HG02970 (cell line): Measurements from ENCODE around the gene SLC16A7.

Experiments
- ATAC-seq: cut with Tn5 transposase; IDR thresholded peaks from one replicate; pipeline ENCODE4 v1.9.1; 2021; ENCODE audit warnings: mild to moderate bottlenecking, moderate library complexity, moderate number of reproducible peaks; ENCODE audit not compliant: unreplicated experiment, low FRiP score

SLC16A7 gene

DNA sequence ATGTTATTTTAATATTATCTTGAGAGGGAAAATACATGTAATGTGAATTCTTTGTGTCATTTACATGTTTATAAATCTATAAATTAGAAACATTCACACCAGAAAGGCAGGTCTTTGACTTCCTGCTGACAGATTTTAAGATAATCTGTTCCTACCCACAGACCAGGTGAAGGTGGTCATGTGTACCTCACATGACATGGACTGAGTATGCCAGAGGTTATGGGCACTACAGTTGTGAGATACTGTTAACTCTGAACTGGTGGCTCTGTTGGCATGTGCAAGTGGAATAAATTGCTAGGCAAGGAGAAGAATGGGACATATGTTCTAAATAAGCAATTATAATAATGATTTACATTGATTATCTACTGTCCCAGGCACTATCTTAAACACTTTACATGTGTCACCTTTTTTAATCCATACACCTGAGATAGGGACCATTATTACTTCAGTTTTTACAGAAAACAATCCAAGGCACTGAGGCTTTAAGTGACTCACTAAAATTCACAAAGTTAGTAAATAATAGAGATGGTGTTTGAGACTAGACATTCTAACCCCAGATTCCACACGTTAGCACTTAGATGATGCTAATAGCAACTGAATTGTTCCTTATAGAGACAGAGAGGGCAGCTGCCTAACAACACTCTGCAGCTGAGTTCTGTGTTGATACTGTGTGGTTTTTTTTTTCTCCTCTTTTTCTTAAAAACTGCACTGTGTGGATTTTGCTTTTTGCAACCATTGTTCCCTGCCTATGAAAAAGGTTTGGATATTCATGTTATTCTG, 23.8 kb downstream of the SLC16A7 start:
- ATAC-seq, result no peak

DNA sequence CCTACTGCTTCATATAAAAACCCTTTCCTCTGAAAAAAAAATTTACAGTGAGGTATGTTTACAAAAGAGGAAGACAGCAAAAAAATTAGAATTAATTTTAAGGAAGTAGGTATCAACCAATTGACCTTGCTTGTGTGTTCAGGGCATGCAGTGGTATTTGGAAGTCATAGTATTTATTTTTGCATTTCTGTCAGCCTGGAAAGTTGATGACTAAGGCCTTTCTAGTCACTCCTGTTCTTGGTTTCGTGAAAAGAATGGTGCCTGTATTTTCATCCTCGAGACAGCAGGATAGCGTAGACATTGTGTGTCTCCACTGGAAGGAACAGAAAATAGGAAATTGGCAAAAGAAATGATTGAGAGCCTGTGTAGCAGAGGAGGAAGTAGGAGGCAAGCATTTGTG, 24.5 kb downstream of the SLC16A7 start:
- ATAC-seq, result no peak

DNA sequence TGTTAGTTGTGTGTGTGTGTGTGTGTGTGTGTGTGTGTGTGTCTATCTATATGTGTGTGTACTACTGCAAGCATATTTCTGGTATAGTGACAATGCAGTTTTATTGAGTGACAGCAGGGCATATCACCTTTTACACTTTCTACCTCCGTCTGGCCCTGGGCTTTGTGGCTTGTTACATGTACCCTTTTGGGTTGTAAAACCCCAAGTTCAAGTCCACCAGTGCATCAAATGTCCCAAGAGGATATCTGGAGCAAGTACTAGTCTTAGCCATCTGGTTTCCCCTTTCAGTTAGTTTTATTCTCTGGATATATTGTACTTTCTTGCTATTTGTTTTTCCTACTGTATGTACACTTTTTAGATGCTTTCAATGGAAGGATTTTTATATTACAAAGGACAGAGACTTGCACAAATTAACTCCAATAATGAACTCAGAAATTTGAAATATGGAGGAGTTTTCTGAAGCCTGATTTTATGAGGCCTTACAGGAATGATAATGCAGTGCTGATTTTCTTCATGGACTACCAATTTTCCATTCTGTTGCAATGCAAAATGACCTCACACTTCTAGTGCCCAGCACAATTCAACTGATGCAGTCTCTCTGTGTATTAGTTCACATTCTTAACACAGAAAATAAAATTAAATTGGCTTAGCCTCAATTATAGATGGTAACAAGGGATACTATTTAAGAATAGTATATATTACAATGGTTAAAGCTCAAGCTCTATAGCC, 29.1 kb downstream of the SLC16A7 start:
- no peak for ATAC-seq

GRCh38 chr12:59626382-59626781, 30.6 kb downstream of the SLC16A7 start:
- ATAC-seq, result no peak

DNA sequence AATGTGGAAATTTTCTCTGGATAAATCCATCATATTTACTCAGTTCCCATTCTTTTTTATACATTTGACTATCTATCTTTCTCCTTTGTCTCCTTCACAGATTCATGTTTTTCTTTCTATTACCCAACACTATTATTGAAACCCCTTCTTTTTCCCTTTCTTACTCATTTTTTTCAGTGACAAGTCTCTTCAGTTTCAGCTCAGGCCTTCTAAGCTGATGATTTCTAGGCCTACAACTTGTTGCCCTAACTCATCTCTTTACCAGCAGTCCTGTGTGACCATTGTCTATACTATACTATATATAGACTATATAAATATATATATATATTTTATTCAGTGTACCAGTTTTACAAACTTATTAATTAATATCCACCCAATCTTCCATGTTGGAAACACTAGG, 31.8 kb downstream of the SLC16A7 start:
- no peak for ATAC-seq

DNA sequence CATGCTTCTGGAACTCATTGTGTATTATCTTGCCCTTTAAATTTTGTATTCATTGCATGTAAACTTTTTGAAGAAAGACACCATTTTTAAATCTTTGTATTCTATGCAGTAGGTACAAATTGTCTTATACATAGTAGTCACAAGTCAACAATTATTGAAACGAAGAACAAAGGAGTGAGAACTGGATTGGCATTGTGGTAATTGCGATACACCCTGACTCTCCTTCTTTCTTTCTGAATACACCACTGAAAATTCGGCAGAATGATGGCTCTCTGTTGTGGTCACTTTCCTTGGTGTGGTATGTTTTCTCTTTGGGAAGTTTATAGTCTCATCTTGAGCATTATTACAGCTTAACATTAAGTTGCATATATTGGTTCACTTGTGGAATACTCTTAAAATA, 34.1 kb downstream of the SLC16A7 start:
- no peak for ATAC-seq

DNA sequence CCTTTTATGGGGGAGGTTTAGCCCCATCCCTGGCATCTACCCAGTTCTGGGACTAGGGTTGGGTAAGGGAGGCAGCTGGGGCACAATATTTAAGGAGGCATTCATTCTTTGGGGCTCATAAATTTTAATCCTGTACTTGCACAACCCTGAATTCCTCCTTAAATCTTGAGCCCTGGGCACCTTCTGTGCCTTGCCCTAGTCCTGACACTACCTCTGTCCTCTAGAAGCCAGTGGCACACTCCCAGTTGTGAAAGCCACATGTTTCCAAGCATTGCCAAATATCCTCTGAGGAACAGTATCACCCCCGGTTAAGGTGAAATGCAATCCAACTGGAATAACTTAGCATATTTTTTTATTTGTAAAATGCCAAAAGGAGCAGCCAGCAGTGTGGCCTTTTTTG, 36.6 kb downstream of the SLC16A7 start:
- ATAC-seq, result no peak

DNA sequence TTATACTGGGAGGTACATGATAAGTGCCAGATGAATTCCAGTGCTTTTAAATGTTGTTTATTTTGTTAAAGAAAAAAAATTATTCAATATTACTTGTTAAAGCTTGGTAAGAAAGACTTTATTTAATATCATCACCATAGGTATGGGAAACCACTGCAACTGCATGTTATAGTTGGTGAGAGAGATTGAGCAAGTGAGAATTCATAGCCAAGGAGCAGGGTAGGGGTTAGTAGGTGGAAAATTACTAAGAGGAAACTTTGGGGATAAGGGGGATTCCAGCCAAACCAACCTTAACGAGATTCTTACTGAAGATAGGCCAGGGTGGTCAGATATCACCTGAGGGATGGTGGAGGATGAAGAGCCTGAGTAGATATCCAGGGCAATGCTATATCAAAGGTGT, 38.4 kb downstream of the SLC16A7 start:
- ATAC-seq, result no peak

GRCh38 chr12:59636945-59637691, 41.3 kb downstream of the SLC16A7 start:
- ATAC-seq, result no peak

GRCh38 chr12:59637692-59638070, 41.9 kb downstream of the SLC16A7 start:
- ATAC-seq, result no peak

GRCh38 chr12:59643550-59643949, 47.7 kb downstream of the SLC16A7 start:
- ATAC-seq, result no peak

- ATAC-seq, result no peak
Measured at GRCh38 chr12:59645242-59645641, 49.4 kb downstream of the SLC16A7 start.

DNA sequence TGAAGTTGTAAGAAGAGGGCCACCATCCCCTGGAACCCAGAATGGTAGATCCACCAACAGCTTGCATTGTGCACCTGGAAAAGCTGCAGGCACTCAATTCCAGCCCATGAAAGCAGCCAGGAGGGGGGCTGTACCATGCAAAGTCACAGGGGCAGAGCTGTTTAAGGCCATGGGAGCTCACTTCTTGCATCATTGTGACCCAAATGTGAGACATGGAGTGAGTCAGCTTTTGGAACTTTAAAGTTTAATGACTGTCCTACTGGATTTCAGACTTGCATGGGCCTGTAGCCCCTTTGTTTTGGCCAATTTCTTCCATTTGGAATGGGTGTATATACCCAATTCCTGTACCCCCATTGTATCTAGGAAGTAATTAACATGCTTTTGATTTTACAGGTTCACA, 50.8 kb downstream of the SLC16A7 start:
- ATAC-seq, result no peak

DNA sequence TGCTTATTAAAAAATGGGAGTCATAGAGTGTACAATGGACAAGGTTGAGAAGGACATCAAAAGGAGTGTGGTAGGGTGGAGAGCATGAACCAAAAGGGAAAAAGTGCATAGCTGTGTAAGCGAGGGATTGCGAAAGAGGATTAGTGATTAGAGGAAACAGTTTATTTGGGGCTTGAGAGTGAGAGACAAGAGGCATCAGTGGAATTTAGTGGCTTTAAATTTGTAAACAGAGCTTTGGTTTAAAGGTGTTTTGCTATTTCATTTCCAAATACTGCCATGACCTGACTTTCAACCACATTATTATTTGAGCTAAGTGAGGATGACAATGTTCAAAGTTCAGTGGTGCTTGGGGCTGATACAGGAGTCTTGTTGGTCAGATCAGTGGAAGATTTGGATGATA, 53.4 kb downstream of the SLC16A7 start:
- ATAC-seq, result no peak

- ATAC-seq, result no peak
Measured at GRCh38 chr12:59650588-59651228, 54.9 kb downstream of the SLC16A7 start.

DNA sequence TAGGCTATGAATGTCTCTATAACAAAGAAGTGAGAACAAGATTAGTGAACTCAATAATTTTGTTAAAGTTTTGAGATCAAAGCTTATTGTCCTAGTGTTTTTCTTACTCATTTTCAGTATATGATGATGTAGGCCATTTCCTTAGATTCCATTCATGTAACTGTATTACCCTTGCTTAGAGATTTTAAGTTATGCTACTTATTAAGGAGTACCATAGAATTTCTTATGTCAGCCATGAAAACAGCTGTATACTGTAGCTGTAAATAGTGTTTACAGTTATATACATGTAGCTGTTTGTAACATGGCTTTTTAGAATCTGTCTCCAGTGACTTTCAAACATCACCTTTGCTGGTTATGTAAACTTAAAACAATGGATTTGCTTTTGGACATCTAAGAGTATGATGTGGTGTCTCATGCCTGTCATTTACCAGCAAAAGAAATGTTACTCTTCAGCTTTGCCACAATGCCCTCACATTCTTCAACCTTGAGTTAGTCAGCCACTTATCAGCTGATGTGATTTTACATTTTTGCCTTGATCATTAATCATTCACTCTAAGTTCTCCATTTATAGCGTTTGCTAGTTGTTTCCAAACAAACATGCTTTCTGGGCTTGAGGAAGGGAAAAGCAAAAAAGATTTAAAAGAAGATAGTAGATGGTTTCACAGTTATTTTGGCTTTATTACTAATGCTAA, 55.5 kb downstream of the SLC16A7 start:
- ATAC-seq, result no peak

DNA sequence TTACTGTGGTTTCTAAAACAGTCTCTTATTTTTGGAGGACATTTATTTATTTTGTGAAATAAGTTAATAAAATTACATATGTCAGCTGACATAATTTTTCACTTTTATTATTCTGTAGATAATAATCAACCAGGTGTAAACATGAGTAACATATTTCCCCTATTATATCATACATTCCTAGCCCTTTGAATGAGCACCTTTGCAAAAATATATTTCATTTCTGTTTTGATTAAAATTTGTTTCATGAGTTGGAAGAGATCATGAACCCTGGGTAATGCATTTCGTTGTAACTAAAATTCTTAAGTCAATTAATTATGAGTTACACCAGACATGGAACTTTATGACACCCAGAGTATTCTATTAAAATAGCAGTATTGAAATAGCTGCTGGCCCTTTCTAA, 56.3 kb downstream of the SLC16A7 start:
- ATAC-seq, result no peak

DNA sequence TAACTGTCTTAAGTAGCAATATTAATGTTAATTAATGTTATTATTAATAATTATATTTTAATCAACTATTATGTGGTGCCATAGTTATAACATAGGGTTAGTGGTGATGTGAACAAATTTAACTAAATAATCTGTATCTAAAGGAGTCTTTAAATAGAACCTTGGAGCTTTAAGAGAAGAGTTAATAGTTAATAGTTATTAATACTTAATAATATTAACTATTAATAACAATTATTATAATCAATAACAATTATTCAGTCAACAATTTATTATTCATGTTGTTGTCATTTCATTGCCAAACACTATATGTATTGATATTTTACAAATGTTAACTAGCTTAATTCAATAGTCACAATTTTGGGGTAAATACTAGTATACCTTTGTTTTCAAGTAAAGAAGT, 58.2 kb downstream of the SLC16A7 start:
- no peak for ATAC-seq

DNA sequence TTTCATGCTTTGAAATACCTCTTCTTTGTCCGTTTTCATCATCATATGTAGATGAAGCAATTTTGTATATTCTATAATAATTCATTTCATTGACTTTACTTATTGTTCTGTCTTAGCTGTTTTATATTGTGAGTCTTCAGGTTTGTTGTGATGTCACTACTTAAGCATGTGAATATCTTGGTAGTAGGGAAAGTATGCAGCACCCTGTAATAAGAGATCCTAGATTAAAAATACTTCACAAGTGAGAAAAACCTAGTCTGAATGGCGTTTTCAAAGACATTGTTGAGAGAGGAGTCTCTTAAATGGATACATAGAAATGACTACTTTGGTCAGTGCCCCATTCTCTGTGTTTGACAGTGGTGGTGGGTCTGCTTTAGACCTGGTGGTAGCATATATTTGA, 61.4 kb downstream of the SLC16A7 start:
- ATAC-seq, result no peak

- no peak for ATAC-seq
Measured at GRCh38 chr12:59657711-59658110, 61.9 kb downstream of the SLC16A7 start.
